Kidney (tissue), 14 donors: ENCODE results near the gene SHC4. TPM values are rescaled to one million over a fixed set of nuclear protein-coding genes. Genes with fewer than 3 reads are reported as not detected.

Source experiments
- DNase-seq, 5 donors: peaks; one replicate each; pipeline ENCODE4 v3.0.0-alpha.2; 2013 to 2020
- FAIRE-seq: peaks from 2 replicates; lab custom pipeline; 2012; peaks lifted over from hg19 to GRCh38; lab: Jason Lieb, UNC
- H3K27ac ChIP-seq, 2 donors: one replicate each; pipeline ENCODE4 v1.7.0; 2013; ENCODE audit warnings: low read depth in 2 of 2, low read length in 2 of 2, inconsistent platforms in 1 of 2
- H3K27me3 ChIP-seq: one replicate; pipeline ENCODE4 v1.7.1; 2013; ENCODE audit warnings: low read length, inconsistent platforms; ENCODE audit not compliant: control insufficient read depth, insufficient read depth
- H3K36me3 ChIP-seq, 3 donors: one replicate each; pipeline versions ENCODE4 v1.7.0 to v1.7.1; 2013; ENCODE audit warnings: low read length in 3 of 3, control low read depth in 1 of 3, inconsistent platforms in 1 of 3; ENCODE audit not compliant: insufficient read depth in 3 of 3, control insufficient read depth in 2 of 3
- H3K4me1 ChIP-seq, 3 donors: one replicate each; pipeline versions ENCODE4 v1.7.0 to v1.7.1; 2013; ENCODE audit warnings: low read length in 3 of 3, inconsistent platforms in 1 of 3, low read depth in 1 of 3; ENCODE audit not compliant: control insufficient read depth in 2 of 3, insufficient read depth in 2 of 3
- H3K4me3 ChIP-seq, 3 donors: one replicate each; pipeline versions ENCODE4 v1.7.0 to v1.8.1; 2013; ENCODE audit warnings: low read length in 3 of 3, control low read depth in 1 of 3, inconsistent platforms in 1 of 3
- H3K9ac ChIP-seq, 3 donors: one replicate each; pipeline versions ENCODE4 v1.7.0 to v1.7.1; 2013; ENCODE audit warnings: low read length in 3 of 3, control low read depth in 1 of 3, inconsistent platforms in 1 of 3
- H3K9me3 ChIP-seq, 3 donors: one replicate each; pipeline versions ENCODE4 v1.7.0 to v1.7.1; 2013; ENCODE audit warnings: low read length in 3 of 3, control low read depth in 1 of 3, inconsistent platforms in 1 of 3; ENCODE audit not compliant: control insufficient read depth in 2 of 3, insufficient read depth in 1 of 3
- CTCF ChIP-seq: IDR thresholded peaks from 3 replicates; pipeline ENCODE4 v1.5.1; 2012; ENCODE audit warnings: mild to moderate bottlenecking, moderate library complexity, borderline replicate concordance; ENCODE audit not compliant: insufficient read depth; ENCODE audit errors: extremely low read depth
- intact Hi-C: fragments of 100-400 bp; cut with DNase I; formaldehyde crosslinking; loops from one replicate; pipeline ENCODE4 v1.11.1; 2022
- polyA plus RNA-seq: library from polyadenylated mRNA; stranded (reverse); fragments of 350-450 nt; fragmentation: Illumina TruSeq; extraction: RNeasy Lipid Tissue Mini Kit (QIAGEN cat#74804); gene quantifications from one replicate; pipeline ENCODE4 v1.2.3, GENCODE V29; 2014; ENCODE audit warnings: low read depth, low replicate concordance; ENCODE audit not compliant: insufficient read depth
- total RNA-seq: library from RNA; stranded (reverse); fragmentation: NEBNext Ultra II Directional; extraction: Animal tissue kit (Norgen Biotek cat#: 25700); gene quantifications from one replicate; pipeline ENCODE4 v1.2.1, GENCODE V29; 2021
- donor health status: control.
- donor health status: control.
- donor health status: control.
- donor health status: control.
- donor health status: control.
- donor health status: DM: yes; HTN: yes; CAD: no.
- donor health status: Normal renal cell carcinoma (clear cell type).

The SHC4 gene
- total and polyA plus RNA-seq, 2 donors from 2014 or later, result 0.47 to 0.50 TPM

- Histone ChIP-seq H3K9me3 (no peaks in the 10 kb centered on the region), H3K27ac (no peak overlapping the region), H3K4me3 (no peak overlapping the region), H3K27me3 (no peaks in the 10 kb centered on the region), H3K9ac (no peak overlapping the region), H3K36me3 (no peaks in the 10 kb centered on the region), H3K4me1 (no peaks in the 10 kb centered on the region)
- intact Hi-C loops, result no loop called here
- TF ChIP-seq CTCF, result no peak
- FAIRE-seq, result no peak
- DNase-seq, result no peak
These were observed 138.6 kb downstream of the SHC4 start for GRCh38 chr15:48825075-48825474.

GRCh38 chr15:48823706-48824105 lies 140.0 kb downstream of the SHC4 start:
- no peak for TF ChIP-seq CTCF
- H3K36me3 ChIP-seq, result no peaks in the 10 kb centered on the region
- H3K27ac ChIP-seq, result no peak overlapping the region
- H3K27me3 ChIP-seq, result no peaks in the 10 kb centered on the region
- no peak for FAIRE-seq
- H3K4me1 ChIP-seq, result no peaks in the 10 kb centered on the region
- no peak overlapping the region for H3K4me3 ChIP-seq
- DNase-seq, result no peak
- no peak overlapping the region for H3K9ac ChIP-seq
- intact Hi-C loops, result no loop called here
- no peaks in the 10 kb centered on the region for H3K9me3 ChIP-seq

DNA sequence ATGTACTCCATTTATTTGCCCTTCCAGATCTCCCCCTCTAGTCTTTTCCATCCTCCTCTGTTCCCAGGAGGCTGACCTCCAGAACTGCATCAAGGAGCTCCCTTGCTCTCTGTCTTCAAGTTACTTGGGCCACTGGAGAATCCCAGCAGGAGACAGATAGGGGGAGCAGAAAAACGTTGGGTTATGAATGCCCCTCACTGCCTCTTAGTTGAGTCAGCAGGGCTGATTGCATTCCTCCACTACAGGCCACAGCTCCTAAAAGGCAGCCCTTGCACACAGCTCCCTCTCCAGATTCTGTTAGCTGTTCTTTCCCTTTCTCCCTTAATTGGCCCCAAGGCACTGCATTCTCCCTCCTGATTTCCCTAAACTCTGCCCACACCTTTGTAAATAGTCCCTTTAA lies 140.5 kb downstream of the SHC4 start:
- Histone ChIP-seq H3K9ac (no peak overlapping the region), H3K27me3 (no peaks in the 10 kb centered on the region), H3K27ac (no peak overlapping the region), H3K36me3 (no peaks in the 10 kb centered on the region), H3K9me3 (no peaks in the 10 kb centered on the region), H3K4me1 (no peaks in the 10 kb centered on the region), H3K4me3 (no peak overlapping the region)
- intact Hi-C loops, result no loop called here
- no peak for FAIRE-seq
- no peak for DNase-seq
- no peak for TF ChIP-seq CTCF

DNA sequence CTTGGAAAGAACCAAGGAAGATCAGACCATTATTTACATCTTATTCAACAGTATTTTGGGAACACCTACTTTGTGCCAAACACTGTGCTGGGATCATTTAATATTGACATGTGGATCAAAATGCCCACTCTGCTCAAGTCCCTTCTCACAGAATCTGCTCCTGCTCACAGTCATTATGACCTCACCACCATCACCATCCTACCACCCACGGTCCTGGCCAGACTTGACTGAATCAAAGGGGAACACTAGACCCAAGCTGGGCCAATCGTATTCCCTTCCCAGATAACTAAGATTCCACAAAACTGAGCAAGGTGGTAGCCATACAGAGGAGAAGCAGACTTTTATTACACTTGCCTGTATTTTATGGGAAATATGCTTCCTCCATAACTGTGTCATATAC lies 149.4 kb downstream of the SHC4 start:
- Histone ChIP-seq H3K9me3 (no peaks in the 10 kb centered on the region), H3K4me3 (no peak overlapping the region), H3K36me3 (no peaks in the 10 kb centered on the region), H3K27ac (no peak overlapping the region), H3K4me1 (peaks cover 0 to 6% (median 0%) of the 10 kb centered on the region in 3 donors), H3K9ac (no peak overlapping the region), H3K27me3 (no peaks in the 10 kb centered on the region)
- intact Hi-C loops, result no loop called here
- no peak for TF ChIP-seq CTCF
- DNase-seq (no peak), FAIRE-seq (no peak)
